NOMO-1 (cell line): ENCODE data around the gene ATOH7.

Source experiments
- DNase-seq, 2 experiments: peaks; one replicate each; lab custom pipeline; 2025; ENCODE audit not compliant: unreplicated experiment in 2 of 2; lab: John Stamatoyannopoulos, UW

The ATOH7 gene

GRCh38 chr10:68184546-68184945 lies 47.4 kb downstream of the ATOH7 start:
- DNase-seq: no peak
